AG04449 (cell line): Measurements from ENCODE around the gene GRIN2A.

Experiments
- CTCF ChIA-PET: fragments of 350-600 bp; formaldehyde crosslinking; extraction: SDS; loops from one replicate; lab custom pipeline; 2021; ENCODE audit warnings: antibody characterized with exemption; lab: Yijun Ruan, JAX
- POLR2A ChIA-PET: fragments of 400-600, 350-600 bp; formaldehyde crosslinking; extraction: SDS; loops from one replicate; lab custom pipeline; 2020; ENCODE audit warnings: antibody characterized with exemption, inconsistent platforms; lab: Yijun Ruan, JAX
- DNase-seq: peaks from one replicate; pipeline ENCODE4 v3.0.0-alpha.2; 2010; ENCODE audit warnings: low read depth, low spot score
- H3K4me3 ChIP-seq: 2 replicates; pipeline ENCODE4 v1.5.1; 2011; ENCODE audit warnings: low read depth, mild to moderate bottlenecking, control low read depth, low read length
- CTCF ChIP-seq: IDR thresholded peaks from one replicate; pipeline ENCODE4 v1.5.1; 2011; ENCODE audit warnings: mild to moderate bottlenecking, moderate library complexity, low read length, control low read depth, inconsistent platforms; ENCODE audit not compliant: insufficient read depth; ENCODE audit errors: missing control alignments

GRIN2A gene

GRCh38 chr16:10224850-10225249, 42.6 kb upstream of the GRIN2A start:
- no peak for TF ChIP-seq CTCF
- CTCF ChIA-PET = no interaction called here
- H3K4me3 ChIP-seq = no peak overlapping the region
- no peak for DNase-seq
- POLR2A ChIA-PET = no interaction called here

- ChIA-PET POLR2A (no interaction called here), CTCF (no interaction called here)
- DNase-seq = no peak
- no peak for TF ChIP-seq CTCF
- no peak overlapping the region for H3K4me3 ChIP-seq
These were observed 38.7 kb upstream of the GRIN2A start for GRCh38 chr16:10220942-10221341.

GRCh38 chr16:10219742-10220141, 37.5 kb upstream of the GRIN2A start:
- H3K4me3 ChIP-seq = no peak overlapping the region
- POLR2A ChIA-PET = no interaction called here
- DNase-seq = no peak
- no peak for TF ChIP-seq CTCF
- CTCF ChIA-PET = no interaction called here

- TF ChIP-seq CTCF = no peak
- POLR2A ChIA-PET = no interaction called here
- no peak overlapping the region for H3K4me3 ChIP-seq
- CTCF ChIA-PET = no interaction called here
- no peak for DNase-seq
These were observed 36.4 kb upstream of the GRIN2A start for GRCh38 chr16:10218490-10219206.

GRCh38 chr16:10213748-10214147, 31.5 kb upstream of the GRIN2A start:
- no peak for TF ChIP-seq CTCF
- CTCF ChIA-PET = no interaction called here
- no peak overlapping the region for H3K4me3 ChIP-seq
- DNase-seq = no peak
- POLR2A ChIA-PET = no interaction called here

- no peak for TF ChIP-seq CTCF
- CTCF ChIA-PET = no interaction called here
These were observed 28.7 kb upstream of the GRIN2A start for GRCh38 chr16:10210944-10211343.

More at GRCh38 chr16:10210944-10211343, 28.7 kb upstream of the GRIN2A start:
- POLR2A ChIA-PET = no interaction called here
- no peak for DNase-seq
- H3K4me3 ChIP-seq = no peak overlapping the region
